Esophagus (tissue), 2 donors: ENCODE data around the gene TFDP2. TPM values are rescaled to one million over a fixed set of nuclear protein-coding genes. Genes with fewer than 3 reads are reported as not detected.
"Not testable (repeated sequence)": the region's sequence is repeated elsewhere in the genome, so short reads cannot be mapped to it uniquely, and the experiment has no call there.

Experiments used
- H3K27ac ChIP-seq, 2 donors: one replicate each; pipeline ENCODE4 v1.5.1; 2013; ENCODE audit warnings: low read depth in 2 of 2, mild to moderate bottlenecking in 2 of 2, inconsistent platforms in 1 of 2, low read length in 1 of 2, moderate library complexity in 1 of 2
- H3K27me3 ChIP-seq, 2 donors: one replicate each; pipeline ENCODE4 v1.6.1; 2013; ENCODE audit warnings: low read length in 2 of 2, control low read depth in 1 of 2, mild to moderate bottlenecking in 1 of 2; ENCODE audit not compliant: insufficient read depth in 2 of 2, control insufficient read depth in 1 of 2
- H3K36me3 ChIP-seq, 2 donors: one replicate each; pipeline ENCODE4 v1.6.1; 2013; ENCODE audit warnings: low read length in 1 of 2; ENCODE audit not compliant: control insufficient read depth in 2 of 2, insufficient read depth in 2 of 2
- H3K4me1 ChIP-seq, 2 donors: one replicate each; pipeline ENCODE4 v1.6.1; 2013; ENCODE audit warnings: low read length in 1 of 2; ENCODE audit not compliant: control insufficient read depth in 2 of 2, insufficient read depth in 2 of 2
- H3K4me3 ChIP-seq, 2 donors: one replicate each; pipeline ENCODE4 v1.5.1; 2013; ENCODE audit warnings: low read length in 2 of 2, mild to moderate bottlenecking in 2 of 2, low read depth in 1 of 2, moderate library complexity in 1 of 2
- H3K9me3 ChIP-seq, 2 donors: one replicate each; pipeline ENCODE4 v1.6.1; 2013; ENCODE audit warnings: mild to moderate bottlenecking in 2 of 2, low read depth in 1 of 2, low read length in 1 of 2, moderate library complexity in 1 of 2; ENCODE audit not compliant: control insufficient read depth in 2 of 2, insufficient read depth in 1 of 2
- WGBS, 2 donors: extraction: QIAGEN DNeasy Blood & Tissue Kit; methylation state at CpG; one replicate each; pipeline ENCODE4 v1.1.7; 2013; 5-methylcytosine and 5-hydroxymethylcytosine counted together
- polyA plus RNA-seq, 2 donors: library from polyadenylated mRNA; stranded (reverse); fragments of 200-250 nt; gene quantifications; one replicate each; pipeline ENCODE4 v1.2.3, GENCODE V29; 2013
- donor health status: healthy with polysubstance abuse.
- donor health status: Bipolar disorder and iron deficiency.

Gene TFDP2
- polyA plus RNA-seq, 2 donors = 6.2 to 10.8 TPM

DNA sequence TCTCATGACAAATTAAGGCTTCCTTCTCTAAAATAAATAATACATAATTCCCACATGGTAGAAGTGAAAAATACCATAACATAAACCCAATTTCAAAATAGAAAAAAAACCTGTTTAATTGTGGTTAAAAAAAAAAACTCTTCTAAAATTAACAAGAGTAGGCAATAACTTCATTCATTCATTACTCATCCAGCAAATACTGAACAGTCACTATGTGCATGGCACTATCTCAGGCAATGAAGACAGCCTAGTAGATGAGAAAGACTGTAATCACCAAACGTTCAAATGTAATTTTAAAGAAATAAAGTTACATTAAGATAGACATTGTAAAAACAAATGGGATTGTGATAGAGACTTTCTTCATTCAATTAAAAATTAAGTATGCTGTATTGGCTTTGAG lies 43.4 kb downstream of the TFDP2 start:
- Histone ChIP-seq H3K27ac (no peak overlapping the region), H3K9me3 (no peaks in the 10 kb centered on the region), H3K4me1 (no peaks in the 10 kb centered on the region), H3K36me3 (no peaks in the 10 kb centered on the region), H3K4me3 (no peak overlapping the region), H3K27me3 (no peaks in the 10 kb centered on the region)
- WGBS, 2 donors = 78 to 85% methylated on average over 1 of the region's 1 CpG

DNA sequence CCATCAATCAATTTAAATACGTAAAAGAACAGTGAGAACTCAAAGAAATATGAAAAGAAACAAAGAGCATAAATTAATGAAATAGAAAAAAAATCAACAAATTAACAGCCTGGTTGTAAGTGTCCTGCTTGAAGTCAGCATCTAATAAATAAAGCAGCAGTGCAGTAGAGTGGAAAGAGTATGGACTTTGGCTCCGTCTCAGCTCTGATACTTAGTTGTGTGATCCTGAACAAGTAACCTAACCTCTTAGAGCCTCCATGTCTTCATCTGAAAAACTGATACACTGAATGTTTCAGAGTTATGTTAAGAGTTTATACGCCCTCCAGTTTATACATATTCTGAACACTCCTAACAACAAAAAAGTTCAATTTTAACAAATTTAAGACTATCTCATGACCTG lies 44.6 kb downstream of the TFDP2 start:
- WGBS, 2 donors = 95 to 97% methylated on average over 3 of the region's 3 CpGs

DNA sequence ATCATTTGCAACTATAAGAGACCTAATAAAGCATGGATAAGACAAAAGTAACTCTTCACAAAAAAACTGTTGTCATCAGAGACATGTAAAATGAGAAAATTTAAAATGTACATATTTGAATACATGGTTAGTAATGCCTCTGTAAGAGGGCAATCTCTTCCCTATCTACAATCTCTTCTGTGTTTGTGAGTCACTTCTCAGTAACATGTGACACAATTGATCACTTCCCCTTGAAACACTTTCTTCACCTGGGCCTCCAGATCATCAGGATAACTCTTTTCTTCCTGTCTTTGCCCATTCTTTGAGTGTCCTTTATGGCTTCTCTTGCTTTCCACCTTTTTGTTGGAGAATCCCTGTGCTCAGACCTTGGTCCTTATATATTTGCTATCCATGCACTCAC lies 50.4 kb downstream of the TFDP2 start:
- Histone ChIP-seq H3K27ac (no peak overlapping the region), H3K36me3 (no peaks in the 10 kb centered on the region), H3K27me3 (no peaks in the 10 kb centered on the region), H3K4me3 (no peak overlapping the region), H3K4me1 (no peaks in the 10 kb centered on the region), H3K9me3 (no peaks in the 10 kb centered on the region)

More for the DNA sequence above, 44.6 kb downstream of the TFDP2 start:
- Histone ChIP-seq H3K4me3 (no peak overlapping the region), H3K27ac (no peak overlapping the region), H3K9me3 (no peaks in the 10 kb centered on the region), H3K36me3 (no peaks in the 10 kb centered on the region), H3K4me1 (no peaks in the 10 kb centered on the region), H3K27me3 (no peaks in the 10 kb centered on the region)

DNA sequence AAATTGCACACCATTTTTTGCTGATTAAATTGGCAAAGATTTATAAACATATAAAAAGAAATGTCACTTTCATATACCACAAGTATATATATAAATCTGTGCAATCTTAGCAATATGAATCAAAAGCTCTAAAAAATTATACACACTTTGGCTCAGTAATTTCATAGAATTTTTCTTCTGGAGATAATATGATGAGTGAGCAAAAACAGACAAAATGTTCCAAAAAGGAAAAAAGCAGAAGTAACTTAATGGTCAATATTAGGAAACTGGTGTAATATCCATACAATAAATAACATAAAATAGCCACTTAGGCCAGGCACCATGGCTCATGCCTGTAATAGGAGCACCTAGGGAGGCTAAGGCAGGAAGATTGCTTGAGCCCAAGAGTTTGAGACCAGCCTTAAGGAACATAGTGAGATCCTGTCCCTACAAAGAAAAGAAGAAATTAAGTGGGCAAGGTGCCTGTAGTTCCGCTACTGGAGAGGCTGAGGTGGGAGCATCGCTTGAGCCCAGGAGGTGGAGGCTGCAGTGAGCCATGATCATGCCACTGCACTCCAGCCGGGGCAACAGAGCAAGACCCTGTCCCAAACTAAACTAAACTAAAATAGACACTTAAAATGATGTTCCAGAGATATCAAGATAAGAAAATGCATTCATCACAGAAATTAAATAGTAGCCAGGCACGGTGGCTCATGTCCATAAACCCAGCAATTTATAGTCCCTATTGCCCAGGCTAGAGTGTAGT lies 52.1 kb downstream of the TFDP2 start:
- H3K9me3 ChIP-seq = no peaks in the 10 kb centered on the region
- WGBS, 2 donors = 96 to 97% methylated on average over 4 of the region's 4 CpGs
- H3K27ac ChIP-seq = no peak overlapping the region
- H3K27me3 ChIP-seq = no peaks in the 10 kb centered on the region
- no peaks in the 10 kb centered on the region for H3K36me3 ChIP-seq
- no peak overlapping the region for H3K4me3 ChIP-seq
- no peaks in the 10 kb centered on the region for H3K4me1 ChIP-seq

DNA sequence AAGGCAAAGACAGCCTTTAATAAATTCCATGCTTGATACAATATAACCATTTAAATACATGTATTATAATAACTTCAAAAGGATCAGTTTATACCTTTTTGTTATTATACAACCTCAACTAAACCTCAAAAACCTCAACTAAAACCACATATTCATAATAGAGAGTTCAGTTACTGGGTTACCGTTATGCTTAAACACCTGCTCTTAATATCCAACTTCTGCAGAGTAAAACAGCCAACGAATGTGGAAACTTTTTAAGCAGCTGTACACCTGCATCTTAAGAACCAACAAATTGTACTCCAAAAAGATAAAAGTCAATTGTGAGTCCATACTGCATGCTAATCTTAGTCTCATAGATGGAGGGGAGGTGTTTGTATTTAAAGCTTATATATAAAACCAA lies 53.5 kb downstream of the TFDP2 start:
- Histone ChIP-seq H3K27me3 (no peaks in the 10 kb centered on the region), H3K9me3 (no peaks in the 10 kb centered on the region), H3K36me3 (no peaks in the 10 kb centered on the region), H3K27ac (no peak overlapping the region), H3K4me3 (no peak overlapping the region), H3K4me1 (no peaks in the 10 kb centered on the region)
- WGBS, 2 donors = 70 to 75% methylated on average over 2 of the region's 2 CpGs

GRCh38 chr3:142088925-142089324 lies 60.4 kb downstream of the TFDP2 start:
- H3K9me3 ChIP-seq, H3K4me3 ChIP-seq, H3K27me3 ChIP-seq, H3K27ac ChIP-seq, H3K36me3 ChIP-seq, H3K4me1 ChIP-seq: not testable (repeated sequence)
- 90 to 91% methylated on average over 5 of the region's 5 CpGs for WGBS, 2 donors

DNA sequence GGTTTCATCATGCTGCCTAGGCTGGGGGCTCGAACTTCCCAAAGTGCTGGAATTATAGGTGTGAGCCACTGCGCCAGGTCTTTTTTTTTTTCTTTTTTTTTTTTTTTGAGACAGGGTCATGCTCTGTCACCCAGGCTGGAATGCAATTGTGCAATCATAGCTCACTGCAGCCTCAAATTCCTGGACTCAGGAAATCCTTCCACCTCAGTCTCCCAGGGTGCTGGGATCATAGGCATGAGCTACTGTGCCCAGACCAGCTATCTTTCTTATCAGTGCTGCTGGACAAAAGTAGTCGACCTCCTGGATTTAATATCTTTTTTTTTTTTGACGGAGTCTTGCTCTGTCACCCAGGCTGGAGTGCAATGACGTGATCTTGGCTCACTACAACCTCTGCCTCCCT lies 60.8 kb downstream of the TFDP2 start:
- Histone ChIP-seq H3K4me1 (no peaks in the 10 kb centered on the region), H3K27ac (no peak overlapping the region), H3K27me3 (no peaks in the 10 kb centered on the region), H3K36me3 (no peaks in the 10 kb centered on the region), H3K9me3 (no peaks in the 10 kb centered on the region), H3K4me3 (no peak overlapping the region)
- 92 to 93% methylated on average over 5 of the region's 5 CpGs for WGBS, 2 donors

DNA sequence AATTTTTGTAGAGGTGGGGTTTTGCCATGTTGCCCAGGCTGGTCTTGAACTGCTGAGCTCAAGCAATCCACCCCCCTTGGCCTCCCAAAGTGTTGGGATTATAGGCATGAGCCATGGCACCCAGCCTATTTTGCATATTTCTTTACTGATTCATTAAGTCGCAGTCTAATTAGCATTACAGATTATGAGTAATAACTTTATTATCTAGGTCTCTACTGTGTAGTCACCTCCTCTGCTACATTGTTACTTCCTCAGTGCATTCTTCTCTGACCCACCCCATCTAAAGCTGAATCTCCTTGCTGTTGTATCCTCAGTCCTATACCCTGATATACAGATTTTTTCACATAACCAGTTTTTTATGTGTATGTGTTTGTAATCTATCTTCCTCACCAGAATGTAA lies 61.7 kb downstream of the TFDP2 start:
- Histone ChIP-seq H3K9me3 (no peaks in the 10 kb centered on the region), H3K4me3 (no peak overlapping the region), H3K27ac (no peak overlapping the region), H3K27me3 (no peaks in the 10 kb centered on the region), H3K36me3 (no peaks in the 10 kb centered on the region), H3K4me1 (no peaks in the 10 kb centered on the region)
- 57 to 71% methylated on average over 1 of the region's 1 CpG for WGBS, 2 donors

DNA sequence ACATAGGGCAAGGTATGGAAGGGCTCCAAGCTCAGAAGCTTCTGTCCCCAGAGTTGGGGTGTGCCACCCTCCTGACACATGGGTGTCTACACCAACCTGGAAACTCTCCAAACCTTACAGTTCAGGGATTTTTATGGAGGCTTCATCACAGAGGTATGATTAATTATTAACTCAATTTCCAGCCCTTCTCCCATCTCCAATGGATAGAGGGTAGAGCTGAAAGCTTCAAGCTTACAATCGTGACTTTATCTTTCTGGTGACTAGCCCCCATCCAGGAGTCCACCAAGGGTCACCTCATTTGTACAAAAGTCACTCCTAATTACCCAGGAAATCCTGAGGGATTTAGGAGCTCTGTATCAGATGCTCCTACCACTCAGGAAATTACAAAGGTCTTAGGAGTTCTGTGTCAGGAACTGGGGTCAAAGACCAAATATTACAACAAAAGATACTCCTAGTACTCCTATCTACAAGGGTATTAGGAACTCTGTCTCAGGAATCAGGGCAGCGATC lies 62.7 kb downstream of the TFDP2 start:
- H3K36me3 ChIP-seq = no peaks in the 10 kb centered on the region
- H3K27ac ChIP-seq = no peak overlapping the region
- no peak overlapping the region for H3K4me3 ChIP-seq
- H3K4me1 ChIP-seq = no peaks in the 10 kb centered on the region
- 72 to 82% methylated on average over 2 of the region's 2 CpGs for WGBS, 2 donors
- H3K9me3 ChIP-seq = no peaks in the 10 kb centered on the region
- no peaks in the 10 kb centered on the region for H3K27me3 ChIP-seq

DNA sequence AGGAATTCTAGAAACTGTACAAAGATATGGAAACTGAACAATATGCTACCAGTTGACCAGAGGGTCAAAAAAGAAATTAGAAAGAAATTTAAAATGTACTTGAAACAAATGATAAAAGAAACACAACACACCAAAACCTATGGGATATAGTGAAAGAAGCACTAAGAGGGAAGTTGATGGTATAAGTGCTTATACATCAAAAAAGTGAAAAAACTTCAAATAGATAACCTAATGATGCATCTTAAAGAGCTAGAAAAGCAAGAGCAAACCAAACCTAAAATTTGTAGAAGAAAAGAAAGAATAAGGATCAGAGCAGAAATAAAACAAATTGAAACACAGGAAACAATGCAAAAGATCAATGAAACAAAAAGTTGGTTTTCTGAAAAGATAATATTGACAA lies 68.2 kb downstream of the TFDP2 start:
- Histone ChIP-seq H3K27ac (no peak overlapping the region), H3K4me1 (no peaks in the 10 kb centered on the region), H3K9me3 (no peaks in the 10 kb centered on the region), H3K36me3 (no peaks in the 10 kb centered on the region), H3K27me3 (no peaks in the 10 kb centered on the region), H3K4me3 (no peak overlapping the region)
